ENCODE measurements around the gene CUX1.

CUX1 gene

DNA sequence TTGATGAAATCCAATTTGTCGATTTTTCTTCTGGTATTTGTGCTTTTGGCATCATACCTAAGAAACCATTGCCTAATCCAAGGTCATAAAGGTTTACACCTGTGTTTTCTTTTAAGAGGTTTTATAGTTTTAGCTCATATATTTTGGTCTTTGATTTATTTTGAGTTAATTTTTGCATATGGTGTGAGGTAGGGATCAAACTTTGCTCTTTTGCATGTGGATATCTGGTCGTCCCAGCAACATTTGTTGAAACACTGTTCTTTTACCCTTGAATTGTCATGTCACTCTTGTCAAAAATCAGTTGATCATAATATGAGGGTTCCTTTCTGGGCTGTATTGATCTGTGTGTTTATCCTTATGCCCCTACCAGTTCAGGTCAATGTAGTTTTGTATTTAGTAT is 236.7 kb downstream of the CUX1 start:
- no peaks in the 10 kb centered on the region for H3K27me3 Mint-ChIP-seq
- H3K27ac Mint-ChIP-seq: no peak overlapping the region
- peaks cover 20% of the 10 kb centered on the region for H3K4me1 Mint-ChIP-seq (ENCODE audit: low read depth)
- H3K4me3 Mint-ChIP-seq: no peak overlapping the region
- no peaks in the 10 kb centered on the region for H3K9me3 Mint-ChIP-seq
- H3K36me3 Mint-ChIP-seq (ENCODE audit: low read depth): peaks cover 13% of the 10 kb centered on the region
- intact Hi-C loops (cut with micrococcal nuclease): no loop called here

DNA sequence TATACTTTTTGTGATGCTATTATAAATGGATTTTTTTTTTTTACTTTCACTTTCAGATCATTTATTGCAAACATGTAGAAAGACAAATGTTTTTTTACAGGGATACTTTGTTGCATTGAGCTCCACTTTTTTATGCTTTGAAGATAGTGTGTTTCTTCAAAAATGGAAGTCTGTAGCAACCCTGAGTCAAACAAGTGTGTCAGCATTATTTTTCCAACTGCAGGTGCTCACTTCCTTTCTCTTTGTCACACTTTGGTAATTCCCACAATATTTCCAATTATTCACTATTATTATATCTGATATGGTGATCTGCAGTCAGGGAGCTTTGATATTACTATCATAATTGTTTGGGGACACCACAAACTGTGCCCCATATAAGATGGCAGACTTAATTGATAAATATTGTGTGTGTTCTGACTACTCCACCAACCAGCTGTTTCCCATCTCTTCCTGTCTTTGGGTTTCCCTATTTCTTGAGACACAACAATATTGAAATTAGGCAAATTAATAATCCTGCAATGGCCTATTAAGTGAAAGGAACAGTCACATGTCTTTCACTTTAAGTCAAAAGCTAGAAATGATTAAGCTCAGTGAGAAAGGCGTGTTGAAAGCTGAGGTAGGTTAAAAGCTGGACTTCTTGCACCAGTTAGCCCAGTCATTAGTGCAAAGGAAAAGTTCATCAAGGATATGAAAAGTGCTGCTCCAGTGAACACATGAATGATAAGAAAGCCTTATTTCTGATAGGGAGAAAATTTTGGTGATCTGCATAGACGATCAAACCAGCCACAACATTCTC is 238.0 kb downstream of the CUX1 start:
- H3K9me3 Mint-ChIP-seq: no peaks in the 10 kb centered on the region
- intact Hi-C loops (cut with micrococcal nuclease): no loop called here
- no peaks in the 10 kb centered on the region for H3K27me3 Mint-ChIP-seq
- H3K27ac Mint-ChIP-seq: no peak overlapping the region
- H3K36me3 Mint-ChIP-seq (ENCODE audit: low read depth): peaks cover 6% of the 10 kb centered on the region
- no peak overlapping the region for H3K4me3 Mint-ChIP-seq
- H3K4me1 Mint-ChIP-seq (ENCODE audit: low read depth): peaks cover 20% of the 10 kb centered on the region

DNA sequence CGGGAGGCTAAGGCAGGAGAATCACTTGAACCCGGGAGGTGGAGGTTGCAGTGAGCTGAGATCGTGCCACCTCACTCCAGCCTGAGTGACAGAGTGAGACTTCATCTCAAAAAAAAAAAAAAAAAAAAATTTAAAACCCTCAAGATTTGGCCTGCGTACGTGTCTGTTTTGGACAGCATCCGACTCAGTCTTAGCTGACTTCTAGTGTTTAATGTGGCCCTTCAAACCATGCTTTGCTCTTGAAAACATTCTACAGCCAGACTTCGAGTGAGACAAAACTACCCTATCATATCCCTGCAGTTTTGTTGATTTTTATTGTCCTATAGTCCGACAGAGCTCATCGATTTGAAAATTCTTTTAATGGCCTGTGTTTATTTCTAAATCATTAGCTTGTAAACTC is 242.1 kb downstream of the CUX1 start:
- intact Hi-C loops (cut with micrococcal nuclease): no loop called here
- no peaks in the 10 kb centered on the region for H3K9me3 Mint-ChIP-seq
- H3K4me1 Mint-ChIP-seq (ENCODE audit: low read depth): peaks cover 38% of the 10 kb centered on the region
- H3K27ac Mint-ChIP-seq: no peak overlapping the region
- no peaks in the 10 kb centered on the region for H3K27me3 Mint-ChIP-seq
- H3K36me3 Mint-ChIP-seq (ENCODE audit: low read depth): no peaks in the 10 kb centered on the region
- H3K4me3 Mint-ChIP-seq: no peak overlapping the region

DNA sequence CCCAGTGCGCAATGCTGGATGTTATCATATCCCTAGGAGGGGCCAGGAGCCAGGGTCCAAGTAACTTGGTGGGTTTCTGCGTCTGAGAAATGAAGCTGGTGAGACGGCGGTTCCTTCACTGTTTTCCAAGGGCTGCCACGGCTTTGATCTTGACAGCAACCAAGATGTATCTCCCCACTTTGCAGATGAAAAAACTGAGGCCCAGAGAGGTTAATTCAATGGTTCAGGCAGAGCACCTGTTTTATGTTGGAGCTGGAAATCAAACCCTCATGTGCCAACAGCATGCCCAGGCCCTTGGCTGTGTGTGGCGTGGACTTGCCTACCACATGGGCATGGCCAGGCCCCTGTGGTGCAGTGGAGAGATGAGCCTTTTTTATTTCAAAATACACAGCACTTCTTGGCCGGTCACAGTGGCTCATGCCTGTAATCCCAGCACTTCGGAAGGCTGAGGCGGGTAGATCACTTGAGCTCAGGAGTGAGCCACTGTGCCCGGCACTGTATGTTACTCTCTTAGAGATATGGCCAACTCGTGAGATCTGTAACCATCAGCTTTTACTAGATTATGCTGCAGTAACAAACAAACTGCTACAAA is 244.0 kb downstream of the CUX1 start:
- intact Hi-C loops (cut with micrococcal nuclease): loop anchor here (10.0 kb wide), 1 partner anchor 73 kb away; no protein-coding TSS in a partner anchor
- peaks cover 4% of the 10 kb centered on the region for H3K36me3 Mint-ChIP-seq (ENCODE audit: low read depth)

DNA sequence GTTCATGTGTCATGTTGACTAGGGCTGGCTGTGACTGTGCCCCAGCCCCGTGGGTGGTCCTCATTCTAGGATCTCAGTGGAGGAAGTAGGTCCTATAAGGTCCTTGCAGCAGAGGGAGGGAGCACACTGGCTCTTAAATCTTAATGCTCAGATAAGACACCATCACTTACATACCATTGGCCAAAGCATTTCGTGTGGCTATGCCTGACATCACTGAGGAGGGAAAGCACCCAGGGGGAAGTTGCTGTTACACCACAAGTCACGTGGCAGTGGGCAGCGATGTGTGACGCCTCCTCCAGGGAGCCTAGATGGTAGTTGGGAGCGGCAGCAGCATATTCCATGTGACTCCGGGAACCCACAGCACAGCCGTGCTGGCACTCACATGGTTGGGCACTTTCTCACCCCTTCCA is 244.6 kb downstream of the CUX1 start:
- no peak overlapping the region for H3K4me3 Mint-ChIP-seq
- intact Hi-C loops (cut with micrococcal nuclease): loop anchor here (10.0 kb wide), 1 partner anchor 73 kb away; no protein-coding TSS in a partner anchor
- H3K27me3 Mint-ChIP-seq: no peaks in the 10 kb centered on the region
- peak overlapping the region; percentile 87 for H3K27ac Mint-ChIP-seq
- H3K9me3 Mint-ChIP-seq: no peaks in the 10 kb centered on the region
- H3K36me3 Mint-ChIP-seq (ENCODE audit: low read depth): peaks cover 9% of the 10 kb centered on the region
- H3K4me1 Mint-ChIP-seq (ENCODE audit: low read depth): peaks cover 42% of the 10 kb centered on the region

More for the DNA sequence above, 244.0 kb downstream of the CUX1 start:
- Mint-ChIP-seq H3K9me3 (no peaks in the 10 kb centered on the region), H3K4me3 (no peak overlapping the region), H3K27me3 (no peaks in the 10 kb centered on the region), H3K27ac (peak overlapping the region; percentile 87), H3K4me1 (ENCODE audit: low read depth) (peaks cover 42% of the 10 kb centered on the region)

DNA sequence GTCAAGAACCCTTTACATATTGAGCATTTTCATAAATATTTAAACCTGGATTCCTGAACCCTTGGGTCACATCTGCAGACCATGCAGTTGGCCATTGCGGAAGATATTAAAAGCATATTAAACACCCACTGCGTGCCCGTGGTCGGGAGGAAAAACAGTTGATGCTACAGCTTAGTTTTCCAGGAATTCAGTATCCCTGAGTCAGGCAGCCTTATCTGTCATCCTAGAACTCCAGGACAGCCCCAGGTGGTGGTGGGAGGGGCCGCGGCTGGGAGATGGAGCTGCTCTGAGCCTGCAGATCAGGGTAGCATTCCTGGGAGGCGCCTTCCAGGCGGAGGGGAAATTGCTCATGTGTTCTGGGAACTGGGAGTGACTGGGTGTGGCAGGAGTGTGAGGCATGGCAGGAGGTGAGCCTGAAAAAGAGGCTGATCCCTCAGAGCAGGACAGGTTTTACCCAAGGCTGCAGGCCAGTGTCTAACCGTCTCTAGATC is 246.3 kb downstream of the CUX1 start:
- Mint-ChIP-seq H3K27ac (peak overlapping the region; percentile 81), H3K9me3 (no peaks in the 10 kb centered on the region), H3K4me1 (ENCODE audit: low read depth) (peaks cover 42% of the 10 kb centered on the region), H3K36me3 (ENCODE audit: low read depth) (peaks cover 13% of the 10 kb centered on the region), H3K27me3 (no peaks in the 10 kb centered on the region), H3K4me3 (no peak overlapping the region)
- intact Hi-C loops (cut with micrococcal nuclease): loop anchor here (10.0 kb wide), 1 partner anchor 71 kb away; no protein-coding TSS in a partner anchor

GRCh38 chr7:102064361-102065025 is 247.1 kb downstream of the CUX1 start:
- Mint-ChIP-seq H3K27me3 (no peaks in the 10 kb centered on the region), H3K4me1 (ENCODE audit: low read depth) (peaks cover 42% of the 10 kb centered on the region), H3K36me3 (ENCODE audit: low read depth) (peaks cover 20% of the 10 kb centered on the region), H3K4me3 (peak overlapping the region; percentile 64), H3K9me3 (no peaks in the 10 kb centered on the region), H3K27ac (peak overlapping the region; percentile 81)
- intact Hi-C loops (cut with micrococcal nuclease): loop anchor here (10.0 kb wide), 1 partner anchor 70 kb away; no protein-coding TSS in a partner anchor

GRCh38 chr7:102065226-102065625 is 247.8 kb downstream of the CUX1 start:
- Mint-ChIP-seq H3K9me3 (no peaks in the 10 kb centered on the region), H3K27me3 (no peaks in the 10 kb centered on the region), H3K4me1 (ENCODE audit: low read depth) (peaks cover 42% of the 10 kb centered on the region), H3K27ac (peak overlapping the region; percentile 81), H3K36me3 (ENCODE audit: low read depth) (peaks cover 26% of the 10 kb centered on the region), H3K4me3 (peak overlapping the region; percentile 54)
- intact Hi-C loops (cut with micrococcal nuclease): loop anchor here (10.0 kb wide), 1 partner anchor 70 kb away; no protein-coding TSS in a partner anchor

DNA sequence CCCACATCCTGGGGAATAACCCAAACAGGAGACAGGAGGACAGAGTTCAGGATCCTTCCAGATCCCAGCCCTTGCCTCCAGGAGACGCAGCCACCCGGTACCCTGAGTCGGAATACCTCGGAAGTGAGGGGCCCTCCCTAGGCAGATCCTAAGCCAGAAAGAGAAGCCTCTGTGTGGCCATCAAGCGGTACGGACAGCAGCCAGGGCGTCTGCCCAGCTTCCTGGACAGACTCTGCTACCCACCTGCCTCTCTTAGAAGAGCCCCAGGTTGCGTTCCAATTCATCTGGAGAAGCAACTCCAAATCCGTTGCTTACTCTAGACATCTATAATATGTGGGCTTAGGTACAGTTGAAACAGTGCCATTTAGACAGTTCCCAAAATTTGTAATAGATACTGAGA is 249.1 kb downstream of the CUX1 start:
- H3K27me3 Mint-ChIP-seq: no peaks in the 10 kb centered on the region
- intact Hi-C loops (cut with micrococcal nuclease): loop anchor here (10.0 kb wide), 1 partner anchor 68 kb away; no protein-coding TSS in a partner anchor
- no peak overlapping the region for H3K4me3 Mint-ChIP-seq
- peak overlapping the region; percentile 81 for H3K27ac Mint-ChIP-seq
- H3K36me3 Mint-ChIP-seq (ENCODE audit: low read depth): peaks cover 39% of the 10 kb centered on the region
- no peaks in the 10 kb centered on the region for H3K9me3 Mint-ChIP-seq
- H3K4me1 Mint-ChIP-seq (ENCODE audit: low read depth): peaks cover 38% of the 10 kb centered on the region

DNA sequence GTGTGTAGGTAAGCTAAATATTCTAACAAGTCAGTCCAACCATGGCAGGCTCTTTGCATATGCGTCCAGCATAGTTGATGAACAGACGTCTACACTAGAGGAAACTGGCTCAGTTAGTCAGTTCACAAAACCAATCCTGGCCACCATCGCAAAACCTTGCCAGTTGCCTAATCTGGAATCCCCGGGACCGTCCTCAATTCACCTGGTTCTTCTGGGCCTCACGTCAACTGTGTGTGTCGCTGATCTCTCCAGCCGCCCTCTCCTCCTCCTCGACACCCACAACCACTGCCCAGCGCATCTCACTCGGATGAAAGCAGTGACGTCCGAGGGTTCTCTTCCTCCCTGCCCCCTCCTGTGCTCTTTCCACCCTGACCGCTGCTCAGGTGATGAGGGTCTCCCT is 251.4 kb downstream of the CUX1 start:
- Mint-ChIP-seq H3K27ac (no peak overlapping the region), H3K36me3 (ENCODE audit: low read depth) (peaks cover 61% of the 10 kb centered on the region), H3K27me3 (no peaks in the 10 kb centered on the region), H3K4me3 (no peak overlapping the region), H3K9me3 (no peaks in the 10 kb centered on the region), H3K4me1 (ENCODE audit: low read depth) (peaks cover 19% of the 10 kb centered on the region)
- intact Hi-C loops (cut with micrococcal nuclease): loop anchor here (10.0 kb wide), 1 partner anchor 66 kb away; no protein-coding TSS in a partner anchor

DNA sequence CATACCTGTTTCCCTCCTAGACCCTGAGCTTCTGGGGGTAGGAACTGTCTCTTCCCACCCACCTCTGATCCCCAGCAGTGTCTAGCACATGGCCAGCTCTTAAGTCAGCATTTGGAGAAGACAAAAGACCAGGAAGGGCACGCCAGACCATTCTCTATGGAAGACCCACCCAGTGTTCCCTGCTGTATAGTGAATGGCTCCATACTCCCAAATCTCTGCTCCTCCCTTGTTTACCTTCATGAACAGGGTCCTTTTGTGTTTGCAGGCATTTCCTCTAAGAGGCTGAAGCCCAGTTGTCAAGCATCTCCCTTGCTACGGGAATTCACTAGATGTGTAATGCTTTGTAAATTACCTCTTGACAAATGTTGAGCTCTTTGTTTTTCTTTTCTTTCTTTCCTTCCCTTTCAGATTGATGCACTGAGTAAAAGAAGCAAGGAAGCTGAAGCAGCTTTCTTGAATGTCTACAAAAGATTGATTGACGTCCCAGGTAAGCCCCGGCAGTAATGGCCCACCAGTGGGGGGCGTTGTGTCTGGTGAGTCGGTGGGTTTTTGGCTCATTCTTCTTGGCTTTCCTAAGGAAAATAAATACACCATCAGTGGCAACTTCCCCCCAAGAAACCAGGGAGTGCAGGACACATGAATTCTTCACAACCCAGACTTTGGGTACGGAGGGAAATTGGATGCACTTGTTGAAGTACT is 252.7 kb downstream of the CUX1 start:
- intact Hi-C loops (cut with micrococcal nuclease): loop anchor here (10.0 kb wide), 1 partner anchor 65 kb away; no protein-coding TSS in a partner anchor
- Mint-ChIP-seq H3K9me3 (no peaks in the 10 kb centered on the region), H3K4me3 (no peak overlapping the region), H3K4me1 (ENCODE audit: low read depth) (peaks cover 7% of the 10 kb centered on the region), H3K27me3 (no peaks in the 10 kb centered on the region), H3K27ac (no peak overlapping the region), H3K36me3 (ENCODE audit: low read depth) (peaks cover 73% of the 10 kb centered on the region)

- Mint-ChIP-seq H3K36me3 (ENCODE audit: low read depth) (peaks cover 83% of the 10 kb centered on the region), H3K27ac (no peak overlapping the region)
Observed at GRCh38 chr7:102072003-102072402, 254.6 kb downstream of the CUX1 start.

DNA sequence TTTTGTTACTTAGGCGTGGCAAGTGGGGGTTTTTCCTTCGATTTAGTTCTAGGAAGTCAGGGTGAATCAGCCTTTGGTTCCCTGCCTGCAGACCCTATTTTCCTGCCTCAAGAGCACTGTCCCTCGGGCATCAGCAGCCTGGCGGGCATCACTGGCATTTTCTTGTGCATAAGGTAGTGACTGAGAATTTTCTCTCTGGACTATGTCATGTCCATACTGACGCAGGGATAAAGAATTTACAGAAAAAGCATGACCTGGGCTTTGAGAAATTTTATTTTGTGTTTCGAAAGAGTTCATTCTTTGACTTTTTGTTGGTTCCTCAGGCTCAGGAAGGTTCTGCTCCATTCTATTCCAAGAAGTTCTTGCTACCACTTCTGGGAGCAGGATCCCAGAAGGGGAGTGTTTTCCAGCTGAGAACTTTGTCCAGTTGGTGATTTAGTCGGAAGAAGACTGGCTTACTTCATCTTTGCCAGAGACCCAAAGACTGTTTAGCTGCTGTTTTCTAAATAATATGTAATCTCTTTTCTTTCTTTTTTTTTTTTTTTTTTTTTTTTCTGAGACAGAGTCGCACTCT is 255.3 kb downstream of the CUX1 start:
- H3K36me3 Mint-ChIP-seq (ENCODE audit: low read depth): peaks cover 85% of the 10 kb centered on the region
- no peaks in the 10 kb centered on the region for H3K27me3 Mint-ChIP-seq
- H3K27ac Mint-ChIP-seq: no peak overlapping the region
- H3K9me3 Mint-ChIP-seq: no peaks in the 10 kb centered on the region
- no peak overlapping the region for H3K4me3 Mint-ChIP-seq
- H3K4me1 Mint-ChIP-seq (ENCODE audit: low read depth): no peaks in the 10 kb centered on the region
- intact Hi-C loops (cut with micrococcal nuclease): no loop called here

More at GRCh38 chr7:102072003-102072402, 254.6 kb downstream of the CUX1 start:
- Mint-ChIP-seq H3K9me3 (no peaks in the 10 kb centered on the region), H3K27me3 (no peaks in the 10 kb centered on the region), H3K4me1 (ENCODE audit: low read depth) (no peaks in the 10 kb centered on the region), H3K4me3 (no peak overlapping the region)
- intact Hi-C loops (cut with micrococcal nuclease): no loop called here
